ENCODE results near the gene PEX14. TPM values are rescaled to one million over a fixed set of nuclear protein-coding genes. Genes with fewer than 3 reads are reported as not detected.

The PEX14 gene
- total and polyA plus RNA-seq, 9 of the 15 experiments (the other 6 are each of a cell fraction or from before 2014, with no cell fraction given): 2.6 to 45.7 (median 22.7) TPM

- TF ChIP-seq, protein P1, sequence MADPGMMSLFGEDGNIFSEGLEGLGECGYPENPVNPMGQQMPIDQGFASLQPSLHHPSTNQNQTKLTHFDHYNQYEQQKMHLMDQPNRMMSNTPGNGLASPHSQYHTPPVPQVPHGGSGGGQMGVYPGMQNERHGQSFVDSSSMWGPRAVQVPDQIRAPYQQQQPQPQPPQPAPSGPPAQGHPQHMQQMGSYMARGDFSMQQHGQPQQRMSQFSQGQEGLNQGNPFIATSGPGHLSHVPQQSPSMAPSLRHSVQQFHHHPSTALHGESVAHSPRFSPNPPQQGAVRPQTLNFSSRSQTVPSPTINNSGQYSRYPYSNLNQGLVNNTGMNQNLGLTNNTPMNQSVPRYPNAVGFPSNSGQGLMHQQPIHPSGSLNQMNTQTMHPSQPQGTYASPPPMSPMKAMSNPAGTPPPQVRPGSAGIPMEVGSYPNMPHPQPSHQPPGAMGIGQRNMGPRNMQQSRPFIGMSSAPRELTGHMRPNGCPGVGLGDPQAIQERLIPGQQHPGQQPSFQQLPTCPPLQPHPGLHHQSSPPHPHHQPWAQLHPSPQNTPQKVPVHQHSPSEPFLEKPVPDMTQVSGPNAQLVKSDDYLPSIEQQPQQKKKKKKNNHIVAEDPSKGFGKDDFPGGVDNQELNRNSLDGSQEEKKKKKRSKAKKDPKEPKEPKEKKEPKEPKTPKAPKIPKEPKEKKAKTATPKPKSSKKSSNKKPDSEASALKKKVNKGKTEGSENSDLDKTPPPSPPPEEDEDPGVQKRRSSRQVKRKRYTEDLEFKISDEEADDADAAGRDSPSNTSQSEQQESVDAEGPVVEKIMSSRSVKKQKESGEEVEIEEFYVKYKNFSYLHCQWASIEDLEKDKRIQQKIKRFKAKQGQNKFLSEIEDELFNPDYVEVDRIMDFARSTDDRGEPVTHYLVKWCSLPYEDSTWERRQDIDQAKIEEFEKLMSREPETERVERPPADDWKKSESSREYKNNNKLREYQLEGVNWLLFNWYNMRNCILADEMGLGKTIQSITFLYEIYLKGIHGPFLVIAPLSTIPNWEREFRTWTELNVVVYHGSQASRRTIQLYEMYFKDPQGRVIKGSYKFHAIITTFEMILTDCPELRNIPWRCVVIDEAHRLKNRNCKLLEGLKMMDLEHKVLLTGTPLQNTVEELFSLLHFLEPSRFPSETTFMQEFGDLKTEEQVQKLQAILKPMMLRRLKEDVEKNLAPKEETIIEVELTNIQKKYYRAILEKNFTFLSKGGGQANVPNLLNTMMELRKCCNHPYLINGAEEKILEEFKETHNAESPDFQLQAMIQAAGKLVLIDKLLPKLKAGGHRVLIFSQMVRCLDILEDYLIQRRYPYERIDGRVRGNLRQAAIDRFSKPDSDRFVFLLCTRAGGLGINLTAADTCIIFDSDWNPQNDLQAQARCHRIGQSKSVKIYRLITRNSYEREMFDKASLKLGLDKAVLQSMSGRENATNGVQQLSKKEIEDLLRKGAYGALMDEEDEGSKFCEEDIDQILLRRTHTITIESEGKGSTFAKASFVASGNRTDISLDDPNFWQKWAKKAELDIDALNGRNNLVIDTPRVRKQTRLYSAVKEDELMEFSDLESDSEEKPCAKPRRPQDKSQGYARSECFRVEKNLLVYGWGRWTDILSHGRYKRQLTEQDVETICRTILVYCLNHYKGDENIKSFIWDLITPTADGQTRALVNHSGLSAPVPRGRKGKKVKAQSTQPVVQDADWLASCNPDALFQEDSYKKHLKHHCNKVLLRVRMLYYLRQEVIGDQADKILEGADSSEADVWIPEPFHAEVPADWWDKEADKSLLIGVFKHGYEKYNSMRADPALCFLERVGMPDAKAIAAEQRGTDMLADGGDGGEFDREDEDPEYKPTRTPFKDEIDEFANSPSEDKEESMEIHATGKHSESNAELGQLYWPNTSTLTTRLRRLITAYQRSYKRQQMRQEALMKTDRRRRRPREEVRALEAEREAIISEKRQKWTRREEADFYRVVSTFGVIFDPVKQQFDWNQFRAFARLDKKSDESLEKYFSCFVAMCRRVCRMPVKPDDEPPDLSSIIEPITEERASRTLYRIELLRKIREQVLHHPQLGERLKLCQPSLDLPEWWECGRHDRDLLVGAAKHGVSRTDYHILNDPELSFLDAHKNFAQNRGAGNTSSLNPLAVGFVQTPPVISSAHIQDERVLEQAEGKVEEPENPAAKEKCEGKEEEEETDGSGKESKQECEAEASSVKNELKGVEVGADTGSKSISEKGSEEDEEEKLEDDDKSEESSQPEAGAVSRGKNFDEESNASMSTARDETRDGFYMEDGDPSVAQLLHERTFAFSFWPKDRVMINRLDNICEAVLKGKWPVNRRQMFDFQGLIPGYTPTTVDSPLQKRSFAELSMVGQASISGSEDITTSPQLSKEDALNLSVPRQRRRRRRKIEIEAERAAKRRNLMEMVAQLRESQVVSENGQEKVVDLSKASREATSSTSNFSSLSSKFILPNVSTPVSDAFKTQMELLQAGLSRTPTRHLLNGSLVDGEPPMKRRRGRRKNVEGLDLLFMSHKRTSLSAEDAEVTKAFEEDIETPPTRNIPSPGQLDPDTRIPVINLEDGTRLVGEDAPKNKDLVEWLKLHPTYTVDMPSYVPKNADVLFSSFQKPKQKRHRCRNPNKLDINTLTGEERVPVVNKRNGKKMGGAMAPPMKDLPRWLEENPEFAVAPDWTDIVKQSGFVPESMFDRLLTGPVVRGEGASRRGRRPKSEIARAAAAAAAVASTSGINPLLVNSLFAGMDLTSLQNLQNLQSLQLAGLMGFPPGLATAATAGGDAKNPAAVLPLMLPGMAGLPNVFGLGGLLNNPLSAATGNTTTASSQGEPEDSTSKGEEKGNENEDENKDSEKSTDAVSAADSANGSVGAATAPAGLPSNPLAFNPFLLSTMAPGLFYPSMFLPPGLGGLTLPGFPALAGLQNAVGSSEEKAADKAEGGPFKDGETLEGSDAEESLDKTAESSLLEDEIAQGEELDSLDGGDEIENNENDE (IDR thresholded peaks at IDR 0.05; ENCODE audit: low read depth, low read length): no peak
- TF ChIP-seq ZNF24 (IDR thresholded peaks at IDR 0.05) (no peak), KLF6 (CRISPR knock-in tag; IDR thresholded peaks at IDR 0.05; ENCODE audit: borderline replicate concordance) (no peak), NFE2 (IDR thresholded peaks at IDR 0.05; ENCODE audit: low read depth) (peak; percentile 96), CBFA2T3 (IDR thresholded peaks at IDR 0.05) (peak; percentile 80), NFIC (IDR thresholded peaks at IDR 0.05) (peak; percentile 36; the same call in 1 of the 2 replicates), NEUROD1 (IDR thresholded peaks at IDR 0.05; ENCODE audit: borderline replicate concordance, low read depth, low read length, partially characterized antibody) (no peak), CBX3 (IDR thresholded peaks at IDR 0.05; ENCODE audit: borderline replicate concordance in 1 of 2, low read length in 2 of 2) (peak in 1 of 2 experiments; percentile 82; a peak in 1 of 3 replicates), THRAP3 (IDR thresholded peaks at IDR 0.05; ENCODE audit: borderline replicate concordance) (no peak), NR1H2 (CRISPR knock-in tag; IDR thresholded peaks at IDR 0.05) (no peak), ETV5 (CRISPR knock-in tag; IDR thresholded peaks at IDR 0.05; ENCODE audit: low read depth) (no peak), DPF2 (IDR thresholded peaks at IDR 0.05) (peak; percentile 94), POLR2A (conservative IDR thresholded peaks at IDR 0.05) (no peak), ZBTB17 (CRISPR knock-in tag; IDR thresholded peaks at IDR 0.05) (peak; percentile 59; the same call in 1 of the 2 replicates), JUND (IDR thresholded peaks at IDR 0.05; ENCODE audit: borderline replicate concordance, low read depth, low read length) (peak; percentile 95), JUND (tag; IDR thresholded peaks at IDR 0.05; ENCODE audit: borderline replicate concordance, low read depth, low read length) (peak; percentile 95), RBBP5 (IDR thresholded peaks at IDR 0.05; ENCODE audit: borderline replicate concordance, insufficient read depth, low read length, poor library complexity, severe bottlenecking) (no peak), BACH1 (tag; IDR thresholded peaks at IDR 0.05) (peak; percentile 80)
- TF ChIP-seq, protein P2, sequence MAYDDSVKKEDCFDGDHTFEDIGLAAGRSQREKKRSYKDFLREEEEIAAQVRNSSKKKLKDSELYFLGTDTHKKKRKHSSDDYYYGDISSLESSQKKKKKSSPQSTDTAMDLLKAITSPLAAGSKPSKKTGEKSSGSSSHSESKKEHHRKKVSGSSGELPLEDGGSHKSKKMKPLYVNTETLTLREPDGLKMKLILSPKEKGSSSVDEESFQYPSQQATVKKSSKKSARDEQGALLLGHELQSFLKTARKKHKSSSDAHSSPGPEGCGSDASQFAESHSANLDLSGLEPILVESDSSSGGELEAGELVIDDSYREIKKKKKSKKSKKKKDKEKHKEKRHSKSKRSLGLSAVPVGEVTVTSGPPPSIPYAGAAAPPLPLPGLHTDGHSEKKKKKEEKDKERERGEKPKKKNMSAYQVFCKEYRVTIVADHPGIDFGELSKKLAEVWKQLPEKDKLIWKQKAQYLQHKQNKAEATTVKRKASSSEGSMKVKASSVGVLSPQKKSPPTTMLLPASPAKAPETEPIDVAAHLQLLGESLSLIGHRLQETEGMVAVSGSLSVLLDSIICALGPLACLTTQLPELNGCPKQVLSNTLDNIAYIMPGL (CRISPR knock-in tag; IDR thresholded peaks at IDR 0.05): no peak
Measured at GRCh38 chr1:10459184-10459583, 15.6 kb upstream of the PEX14 start (continued).
